Measurements from ENCODE around the gene EGFR.

- TF ChIP-seq CTCF (IDR thresholded peaks at IDR 0.05; ENCODE audit: low read length) (no peak), EZH2 (IDR thresholded peaks at IDR 0.05; ENCODE audit: borderline replicate concordance, low read length) (no peak)
Measured at GRCh38 chr7:55224810-55225209, 206.0 kb downstream of the EGFR start.

All from OCI-LY1 (cell line).